HEK293 (cell line): Measurements from ENCODE around the gene PRIMPOL.

Source experiments
- HOXA7 ChIP-seq: sonication (generic); formaldehyde crosslinking; IDR thresholded peaks from 2 replicates; pipeline ENCODE4 v1.8.1; 2022; ENCODE audit warnings: missing genetic modification reagents, borderline replicate concordance
- ZFHX2 ChIP-seq: fragments of 450-650 bp; formaldehyde crosslinking; conservative IDR thresholded peaks from 2 replicates; pipeline ENCODE4 v1.5.1; 2016; ENCODE audit warnings: missing biosample characterization, missing genetic modification characterization
- ZNF76 ChIP-seq: fragments of 450-650 bp; formaldehyde crosslinking; IDR thresholded peaks from 2 replicates; pipeline ENCODE4; 2016; ENCODE audit warnings: low read depth, missing biosample characterization, missing genetic modification characterization, borderline replicate concordance
- TF ChIP-seq, protein P1 (sequence below): fragments of 450-650 bp; formaldehyde crosslinking; IDR thresholded peaks from 2 replicates; pipeline ENCODE4 v1.5.1; 2016; ENCODE audit warnings: missing biosample characterization, missing genetic modification characterization
- TF ChIP-seq, protein P2 (sequence below): fragments of 450-650 bp; formaldehyde crosslinking; IDR thresholded peaks from 2 replicates; pipeline ENCODE4 v1.5.1; 2016; ENCODE audit warnings: missing biosample characterization, missing genetic modification characterization, low read depth
- TF ChIP-seq, protein P3 (sequence below): fragments of 450-650 bp; formaldehyde crosslinking; IDR thresholded peaks from 2 replicates; pipeline ENCODE4 v1.5.1; 2016; ENCODE audit warnings: missing biosample characterization, missing genetic modification characterization

DNA sequence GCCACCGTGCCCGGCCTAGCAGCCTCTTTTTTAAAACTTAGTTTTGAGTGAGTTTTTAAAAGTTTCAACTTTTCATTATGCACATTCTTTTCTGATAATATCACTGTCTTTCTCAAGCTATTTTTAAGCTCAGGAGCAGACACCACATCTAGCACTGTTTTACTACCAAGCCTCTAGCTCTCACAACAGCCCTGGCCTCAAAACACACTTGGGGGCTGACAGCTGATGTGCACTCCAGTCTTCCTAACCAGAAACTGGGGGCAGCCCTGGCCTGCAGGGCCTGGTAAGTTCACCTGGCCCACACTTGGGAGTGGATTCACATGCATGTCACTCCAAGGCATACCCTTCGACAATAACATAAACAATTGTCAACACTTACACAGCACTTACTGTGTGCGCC lies 50.4 kb downstream of the PRIMPOL start:
- TF ChIP-seq, protein P1, sequence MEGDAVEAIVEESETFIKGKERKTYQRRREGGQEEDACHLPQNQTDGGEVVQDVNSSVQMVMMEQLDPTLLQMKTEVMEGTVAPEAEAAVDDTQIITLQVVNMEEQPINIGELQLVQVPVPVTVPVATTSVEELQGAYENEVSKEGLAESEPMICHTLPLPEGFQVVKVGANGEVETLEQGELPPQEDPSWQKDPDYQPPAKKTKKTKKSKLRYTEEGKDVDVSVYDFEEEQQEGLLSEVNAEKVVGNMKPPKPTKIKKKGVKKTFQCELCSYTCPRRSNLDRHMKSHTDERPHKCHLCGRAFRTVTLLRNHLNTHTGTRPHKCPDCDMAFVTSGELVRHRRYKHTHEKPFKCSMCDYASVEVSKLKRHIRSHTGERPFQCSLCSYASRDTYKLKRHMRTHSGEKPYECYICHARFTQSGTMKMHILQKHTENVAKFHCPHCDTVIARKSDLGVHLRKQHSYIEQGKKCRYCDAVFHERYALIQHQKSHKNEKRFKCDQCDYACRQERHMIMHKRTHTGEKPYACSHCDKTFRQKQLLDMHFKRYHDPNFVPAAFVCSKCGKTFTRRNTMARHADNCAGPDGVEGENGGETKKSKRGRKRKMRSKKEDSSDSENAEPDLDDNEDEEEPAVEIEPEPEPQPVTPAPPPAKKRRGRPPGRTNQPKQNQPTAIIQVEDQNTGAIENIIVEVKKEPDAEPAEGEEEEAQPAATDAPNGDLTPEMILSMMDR = no peak
- TF ChIP-seq ZFHX2 (tag by site-specific recombination) (no peak), HOXA7 (CRISPR knock-in tag) (no peak), ZNF76 (tag by site-specific recombination) (no peak)
- TF ChIP-seq, protein P2, sequence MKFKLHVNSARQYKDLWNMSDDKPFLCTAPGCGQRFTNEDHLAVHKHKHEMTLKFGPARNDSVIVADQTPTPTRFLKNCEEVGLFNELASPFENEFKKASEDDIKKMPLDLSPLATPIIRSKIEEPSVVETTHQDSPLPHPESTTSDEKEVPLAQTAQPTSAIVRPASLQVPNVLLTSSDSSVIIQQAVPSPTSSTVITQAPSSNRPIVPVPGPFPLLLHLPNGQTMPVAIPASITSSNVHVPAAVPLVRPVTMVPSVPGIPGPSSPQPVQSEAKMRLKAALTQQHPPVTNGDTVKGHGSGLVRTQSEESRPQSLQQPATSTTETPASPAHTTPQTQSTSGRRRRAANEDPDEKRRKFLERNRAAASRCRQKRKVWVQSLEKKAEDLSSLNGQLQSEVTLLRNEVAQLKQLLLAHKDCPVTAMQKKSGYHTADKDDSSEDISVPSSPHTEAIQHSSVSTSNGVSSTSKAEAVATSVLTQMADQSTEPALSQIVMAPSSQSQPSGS = no peak
- TF ChIP-seq, protein P3, sequence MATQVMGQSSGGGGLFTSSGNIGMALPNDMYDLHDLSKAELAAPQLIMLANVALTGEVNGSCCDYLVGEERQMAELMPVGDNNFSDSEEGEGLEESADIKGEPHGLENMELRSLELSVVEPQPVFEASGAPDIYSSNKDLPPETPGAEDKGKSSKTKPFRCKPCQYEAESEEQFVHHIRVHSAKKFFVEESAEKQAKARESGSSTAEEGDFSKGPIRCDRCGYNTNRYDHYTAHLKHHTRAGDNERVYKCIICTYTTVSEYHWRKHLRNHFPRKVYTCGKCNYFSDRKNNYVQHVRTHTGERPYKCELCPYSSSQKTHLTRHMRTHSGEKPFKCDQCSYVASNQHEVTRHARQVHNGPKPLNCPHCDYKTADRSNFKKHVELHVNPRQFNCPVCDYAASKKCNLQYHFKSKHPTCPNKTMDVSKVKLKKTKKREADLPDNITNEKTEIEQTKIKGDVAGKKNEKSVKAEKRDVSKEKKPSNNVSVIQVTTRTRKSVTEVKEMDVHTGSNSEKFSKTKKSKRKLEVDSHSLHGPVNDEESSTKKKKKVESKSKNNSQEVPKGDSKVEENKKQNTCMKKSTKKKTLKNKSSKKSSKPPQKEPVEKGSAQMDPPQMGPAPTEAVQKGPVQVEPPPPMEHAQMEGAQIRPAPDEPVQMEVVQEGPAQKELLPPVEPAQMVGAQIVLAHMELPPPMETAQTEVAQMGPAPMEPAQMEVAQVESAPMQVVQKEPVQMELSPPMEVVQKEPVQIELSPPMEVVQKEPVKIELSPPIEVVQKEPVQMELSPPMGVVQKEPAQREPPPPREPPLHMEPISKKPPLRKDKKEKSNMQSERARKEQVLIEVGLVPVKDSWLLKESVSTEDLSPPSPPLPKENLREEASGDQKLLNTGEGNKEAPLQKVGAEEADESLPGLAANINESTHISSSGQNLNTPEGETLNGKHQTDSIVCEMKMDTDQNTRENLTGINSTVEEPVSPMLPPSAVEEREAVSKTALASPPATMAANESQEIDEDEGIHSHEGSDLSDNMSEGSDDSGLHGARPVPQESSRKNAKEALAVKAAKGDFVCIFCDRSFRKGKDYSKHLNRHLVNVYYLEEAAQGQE (tag by site-specific recombination) = no peak
